Regular cardiac myocyte (primary cell): ENCODE data around the gene DCTD. TPM values are rescaled to one million over a fixed set of nuclear protein-coding genes. Genes with fewer than 3 reads are reported as not detected.

Experiments used
- total RNA-seq: library from RNA; depleted of rRNA; stranded (reverse); fragments of >200 nt; gene quantifications from 2 replicates; pipeline ENCODE4 v1.2.3, GENCODE V29; 2014

DCTD gene
- total RNA-seq = 90.8 and 99.3 TPM in 2 replicates

GRCh38 chr4:182917182-182918043, at the start of gene DCTD:
Gene DCTD, minus strand, starts transcription at chr4:182917386. Its CDS starts 1,818 bp downstream, at chr4:182915568.

Other genes starting within 250 kb of the DCTD start
- gene WWC2, start 181.9 kb upstream of the DCTD start, total RNA-seq = 22.8 and 36.4 TPM in 2 replicates